GM21529 (cell line): ENCODE data around the gene PUS10.
"Not testable (repeated sequence)": the region's sequence is repeated elsewhere in the genome, so short reads cannot be mapped to it uniquely, and the experiment has no call there.

ENCODE experiments used
- ATAC-seq: cut with Tn5 transposase; IDR thresholded peaks from one replicate; pipeline ENCODE4 v1.9.1; 2021; ENCODE audit not compliant: unreplicated experiment

The PUS10 gene

DNA sequence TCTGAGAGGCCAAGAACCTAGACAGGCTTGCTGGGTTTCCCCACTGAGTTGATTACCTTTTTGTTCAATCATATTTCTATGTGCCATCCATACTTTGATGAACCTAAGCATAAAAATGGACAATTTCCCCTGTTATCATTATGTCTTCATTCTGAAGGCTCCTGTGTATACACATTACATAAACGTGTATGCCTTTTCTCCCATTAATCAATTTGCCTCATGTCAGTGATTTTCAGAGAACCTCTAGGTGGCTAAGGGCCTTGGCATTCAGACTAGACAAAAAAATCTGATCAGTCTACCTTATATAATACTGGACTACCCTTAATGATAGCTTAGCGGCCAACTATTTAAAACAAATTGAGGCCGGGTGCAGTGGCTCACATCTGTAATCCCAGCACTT lies 4.7 kb downstream of the PUS10 start:
- no peak for ATAC-seq

DNA sequence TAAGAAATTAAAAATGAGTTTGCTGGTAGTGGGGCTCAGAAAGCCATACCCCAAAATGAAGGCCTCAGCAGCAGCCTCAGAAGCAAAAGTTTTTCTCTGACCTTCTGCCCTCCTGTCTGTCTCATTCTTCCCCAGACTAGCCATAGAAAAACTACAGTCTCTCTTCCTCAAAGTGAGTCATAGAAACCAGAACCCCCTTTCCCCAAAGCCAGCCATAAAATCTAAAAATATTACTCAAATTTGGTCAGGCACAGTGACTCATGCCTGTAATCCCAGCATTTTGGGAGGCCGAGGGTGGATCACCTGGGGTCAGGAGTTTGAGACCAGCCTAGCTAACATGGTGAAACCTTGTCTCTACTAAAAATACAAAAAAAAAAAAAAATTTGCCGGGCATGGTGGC lies 5.8 kb downstream of the PUS10 start:
- ATAC-seq: not testable (repeated sequence)

DNA sequence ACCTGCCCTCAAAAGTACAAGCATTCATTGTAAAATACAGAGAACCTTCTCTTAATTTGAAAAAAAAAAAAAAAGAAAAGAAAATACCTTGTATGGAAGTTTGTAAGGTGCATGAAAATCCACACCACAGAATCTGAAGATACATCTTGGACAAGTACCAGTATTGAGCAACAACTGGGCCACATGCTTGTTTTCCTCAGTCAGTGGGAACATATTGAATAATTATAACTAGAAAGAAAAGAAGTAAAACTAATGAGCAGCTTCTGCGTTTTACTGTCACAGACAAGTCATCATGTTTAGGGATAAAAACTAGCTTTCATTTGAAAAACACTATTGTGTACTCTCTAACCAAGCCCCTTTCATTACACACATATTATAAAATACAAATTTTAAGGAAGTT lies 6.4 kb downstream of the PUS10 start:
- no peak for ATAC-seq

DNA sequence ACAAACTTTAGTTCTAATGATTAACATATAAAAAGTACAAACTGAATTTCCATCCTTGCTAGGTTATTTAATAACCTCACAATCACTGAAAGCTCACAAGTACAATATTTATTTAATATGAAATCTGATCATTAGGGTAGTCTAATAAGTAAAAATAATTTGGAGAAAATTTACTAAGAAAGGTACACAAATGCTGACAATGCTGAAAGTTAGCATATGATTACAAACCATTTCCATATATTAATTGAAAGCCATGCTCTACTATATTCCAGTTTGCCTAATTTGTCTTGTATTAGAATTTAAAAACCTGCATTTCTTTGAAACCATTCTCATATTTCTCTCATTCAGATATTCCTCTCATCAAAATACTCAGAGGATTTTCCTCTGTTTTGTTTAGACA lies 8.7 kb downstream of the PUS10 start:
- no peak for ATAC-seq

DNA sequence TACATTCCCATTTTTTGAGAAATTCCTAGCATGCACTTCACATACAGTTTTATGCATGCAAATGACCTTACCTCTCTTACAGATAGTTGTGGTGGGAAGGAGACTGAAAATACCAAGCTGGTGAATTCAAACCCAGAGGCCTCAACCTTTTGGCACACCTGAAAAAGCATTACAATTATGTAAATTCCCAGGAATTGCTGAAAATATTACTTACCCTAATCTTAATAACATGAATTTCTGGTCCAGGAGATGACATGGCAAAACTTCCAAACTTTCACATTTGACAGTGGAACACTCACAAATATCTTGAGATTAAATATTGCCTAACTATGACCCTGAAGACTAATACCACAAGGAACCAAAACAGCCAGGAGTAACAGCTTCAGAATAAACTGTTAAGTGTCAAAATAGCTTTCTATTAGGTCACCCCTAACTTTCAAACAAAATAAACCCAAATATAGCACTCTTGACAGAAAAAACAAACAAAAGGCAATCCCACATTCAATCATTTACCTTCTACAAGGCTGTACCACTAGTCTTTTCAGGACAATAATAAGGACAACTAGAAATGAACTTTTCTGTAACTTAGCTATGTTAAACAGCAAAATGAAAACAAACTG lies 11.5 kb downstream of the PUS10 start:
- ATAC-seq: no peak

DNA sequence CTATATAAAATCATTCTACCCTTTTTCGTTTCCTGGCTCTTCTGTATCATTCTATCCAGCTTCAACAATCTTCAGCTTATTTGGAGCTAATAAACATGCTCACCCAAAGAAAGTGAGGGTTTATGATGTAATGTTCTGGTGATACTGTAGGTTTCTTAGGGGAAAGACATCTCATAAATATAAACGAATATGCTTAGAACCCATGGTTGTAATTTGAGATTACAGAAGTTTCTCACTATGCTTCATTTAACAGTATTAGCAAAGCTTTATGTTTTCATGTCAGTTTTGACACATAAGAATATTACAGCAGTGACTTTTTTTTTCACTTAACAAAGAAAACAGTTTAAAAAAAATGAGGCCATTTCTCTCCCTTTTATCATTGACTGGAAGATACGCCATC lies 12.3 kb downstream of the PUS10 start:
- ATAC-seq: no peak

DNA sequence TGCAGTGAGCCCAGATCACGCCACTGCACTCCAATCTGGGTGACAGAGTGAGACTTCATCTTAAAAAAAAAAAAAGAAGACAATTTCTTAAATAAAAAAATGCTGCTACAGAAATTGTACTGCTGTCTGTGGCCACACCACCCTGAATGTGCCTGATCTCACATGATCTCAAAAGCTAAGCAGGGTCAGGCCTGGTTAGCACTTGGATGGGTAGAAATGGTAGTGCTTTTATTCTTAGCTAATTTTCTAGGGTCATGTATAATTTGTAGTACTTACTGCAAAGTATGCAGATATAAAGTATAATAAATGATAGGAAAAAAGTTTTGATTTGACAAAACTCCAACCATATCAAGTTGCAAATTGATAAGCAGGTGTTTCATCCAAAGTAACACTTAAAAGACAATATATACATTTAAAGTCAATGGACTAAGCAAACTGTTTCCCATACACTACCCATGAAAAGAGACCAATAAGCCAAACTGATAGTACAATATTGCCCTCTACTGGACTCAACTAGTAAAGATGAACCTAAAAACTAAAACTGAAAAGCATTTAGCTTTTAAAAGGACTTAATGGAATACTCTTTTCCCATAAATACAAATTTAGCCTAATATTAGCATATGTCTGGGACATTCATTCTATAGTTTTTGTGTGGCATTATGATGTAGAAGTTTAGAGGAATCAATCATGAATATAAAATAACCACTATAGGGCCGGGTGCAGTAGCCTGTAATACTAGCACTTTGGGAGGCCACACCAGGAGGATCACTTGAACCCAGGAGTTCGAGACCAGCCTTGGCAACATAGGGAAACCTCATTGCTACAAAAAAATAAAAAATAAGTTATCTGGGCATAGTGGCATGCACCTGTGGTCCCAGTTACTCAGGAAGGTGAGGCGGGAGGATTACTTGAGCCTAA lies 19.2 kb downstream of the PUS10 start:
- peak; percentile 62 for ATAC-seq

DNA sequence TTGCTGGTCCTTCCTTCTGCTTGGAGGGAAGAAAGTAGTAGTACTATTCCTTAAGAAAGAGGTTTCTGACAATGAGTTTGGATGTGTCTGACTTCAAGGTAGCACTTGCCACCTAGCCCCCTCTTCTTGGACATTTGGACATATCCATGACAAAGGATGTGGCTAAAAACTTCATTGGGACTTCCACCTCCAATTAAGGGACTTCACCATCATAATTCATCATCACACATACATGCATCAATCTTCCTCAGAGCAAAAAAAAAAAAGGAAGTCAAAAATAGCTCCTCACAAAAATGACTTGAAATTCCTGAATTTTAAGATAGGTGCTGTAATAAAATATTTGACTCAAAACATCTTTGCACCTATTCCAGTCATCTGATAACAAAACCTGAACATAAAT lies 23.9 kb downstream of the PUS10 start:
- no peak for ATAC-seq

DNA sequence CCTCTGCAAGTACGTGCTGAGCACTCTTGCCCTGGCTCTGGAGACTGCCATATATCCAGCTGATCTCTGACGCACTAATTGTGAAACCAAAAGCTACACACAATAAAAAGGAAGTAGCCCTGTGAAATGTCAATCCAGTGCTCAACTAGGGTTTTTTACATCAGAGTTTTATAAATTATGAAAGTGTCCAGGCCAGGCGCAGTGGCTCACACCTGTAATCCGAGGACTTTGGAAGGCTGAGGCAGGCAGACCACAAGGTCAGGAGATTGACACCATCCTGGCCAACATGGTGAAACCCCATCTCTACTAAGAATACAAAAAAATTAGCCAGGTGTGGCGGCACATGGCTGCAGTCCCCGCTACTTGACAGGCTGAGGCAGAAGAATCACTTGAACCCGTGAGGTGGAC lies 25.1 kb downstream of the PUS10 start:
- peak; percentile 97 for ATAC-seq

DNA sequence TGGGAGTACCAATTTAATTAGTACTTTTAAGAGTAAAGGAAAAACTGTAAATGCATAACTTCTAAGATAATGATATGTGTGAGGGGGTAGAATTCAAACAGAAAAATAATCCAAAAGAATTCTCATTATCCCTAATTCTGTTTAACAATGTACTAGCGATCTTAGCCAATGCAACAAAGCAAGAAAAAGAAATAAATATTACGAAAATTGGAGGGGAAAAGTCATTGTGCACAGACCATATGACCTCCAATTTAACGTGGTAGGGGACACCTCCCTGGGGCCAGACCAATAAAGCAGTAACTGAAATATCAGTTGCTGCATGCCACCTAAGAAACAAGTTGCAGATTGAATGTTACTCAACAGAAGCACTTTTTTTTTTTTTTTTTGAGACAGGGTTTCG lies 26.4 kb downstream of the PUS10 start:
- ATAC-seq: no peak

DNA sequence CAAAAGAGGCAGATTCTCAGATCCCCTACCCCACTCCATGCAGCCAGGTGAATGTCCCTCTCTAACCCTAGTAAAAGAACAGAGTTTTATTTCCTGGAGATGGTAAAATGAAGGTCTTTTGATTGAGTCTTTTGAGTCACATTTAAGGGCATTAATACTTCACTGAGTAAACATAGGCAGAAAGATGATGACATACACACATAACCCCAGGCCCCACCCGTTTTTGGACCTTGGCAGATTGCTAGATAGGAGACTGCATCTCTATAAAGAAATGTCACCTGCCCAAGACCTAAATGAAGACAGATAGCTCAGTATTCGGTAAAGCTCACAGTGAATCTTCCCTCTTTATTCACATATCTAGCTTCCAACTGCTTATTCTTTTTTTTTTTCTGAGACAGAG lies 28.8 kb downstream of the PUS10 start:
- ATAC-seq: no peak

DNA sequence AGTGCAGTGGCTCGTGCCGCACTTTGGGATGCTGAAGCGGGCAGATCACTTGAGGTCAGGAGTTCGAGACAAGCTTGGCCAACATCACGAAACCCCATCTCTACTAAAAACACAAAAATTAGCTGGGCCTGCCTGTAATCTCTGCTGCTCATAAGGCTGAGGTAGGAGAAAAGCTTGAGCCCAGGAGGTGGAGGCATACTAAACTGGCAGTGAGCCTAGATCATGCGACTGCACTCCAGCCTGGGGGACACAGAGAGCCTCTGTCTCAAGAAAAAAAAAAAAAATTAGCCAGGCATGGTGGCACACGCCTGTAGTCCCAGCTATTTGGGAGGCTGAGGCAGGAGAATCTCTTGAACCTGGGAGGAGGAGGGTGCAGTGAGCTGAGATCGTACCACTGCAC lies 30.4 kb downstream of the PUS10 start:
- not testable (repeated sequence) for ATAC-seq

DNA sequence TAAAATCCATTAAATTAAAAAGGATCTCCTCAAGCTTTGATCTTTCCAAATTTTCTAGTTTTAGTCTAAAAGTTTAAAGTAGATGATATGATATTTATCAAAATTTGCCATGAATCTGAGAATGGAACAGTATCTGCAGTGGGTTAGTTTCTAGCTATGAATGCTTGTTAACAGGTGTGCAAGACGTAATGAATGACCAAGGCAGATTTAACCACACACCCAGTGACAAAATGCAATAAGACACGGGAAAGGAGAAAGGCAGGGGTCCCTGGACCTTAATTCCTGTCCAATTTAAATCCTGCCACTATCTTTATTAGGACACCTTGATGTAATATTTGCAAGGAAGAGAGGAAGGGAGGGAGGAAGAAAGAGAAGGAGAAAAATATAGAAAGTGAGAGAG lies 31.0 kb downstream of the PUS10 start:
- ATAC-seq: no peak

DNA sequence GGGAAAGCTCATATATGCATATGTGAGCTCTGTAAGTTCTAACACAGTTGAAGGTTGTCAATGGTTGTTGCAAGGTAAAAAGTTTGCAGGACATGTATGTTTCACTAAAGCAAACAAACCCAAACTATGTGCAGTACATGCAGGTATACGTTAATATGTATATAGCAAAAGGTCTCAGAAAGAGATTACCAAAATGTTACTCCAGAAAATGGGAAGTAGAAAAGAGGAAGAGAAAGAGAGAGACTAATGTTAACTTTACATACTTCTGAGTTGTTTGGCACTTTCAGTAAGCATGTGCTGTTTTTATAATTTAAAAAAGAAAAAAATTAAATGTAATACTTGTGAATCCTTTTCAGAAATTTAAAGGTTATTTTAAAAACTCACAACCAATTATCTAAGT lies 33.3 kb downstream of the PUS10 start:
- peak; percentile 58 for ATAC-seq

DNA sequence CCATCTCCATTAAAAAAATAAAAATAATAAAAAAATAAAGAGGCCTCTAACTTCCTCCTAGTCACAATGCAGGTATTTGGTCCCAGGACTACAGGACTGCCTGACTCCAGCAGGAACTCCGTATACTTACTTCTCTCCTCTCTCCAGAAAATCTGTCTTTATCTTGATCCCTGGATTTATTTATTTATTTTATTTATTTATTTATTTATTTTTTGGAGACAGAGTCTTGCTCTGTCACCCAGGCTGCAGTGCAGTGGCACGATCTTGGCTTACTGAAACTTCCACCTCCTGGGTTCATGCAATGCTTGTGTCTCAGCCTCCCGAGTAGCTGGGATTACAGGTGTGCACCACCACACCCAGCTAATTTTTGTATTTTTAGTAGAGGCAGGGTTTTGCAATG lies 36.0 kb downstream of the PUS10 start:
- ATAC-seq: not testable (repeated sequence)

DNA sequence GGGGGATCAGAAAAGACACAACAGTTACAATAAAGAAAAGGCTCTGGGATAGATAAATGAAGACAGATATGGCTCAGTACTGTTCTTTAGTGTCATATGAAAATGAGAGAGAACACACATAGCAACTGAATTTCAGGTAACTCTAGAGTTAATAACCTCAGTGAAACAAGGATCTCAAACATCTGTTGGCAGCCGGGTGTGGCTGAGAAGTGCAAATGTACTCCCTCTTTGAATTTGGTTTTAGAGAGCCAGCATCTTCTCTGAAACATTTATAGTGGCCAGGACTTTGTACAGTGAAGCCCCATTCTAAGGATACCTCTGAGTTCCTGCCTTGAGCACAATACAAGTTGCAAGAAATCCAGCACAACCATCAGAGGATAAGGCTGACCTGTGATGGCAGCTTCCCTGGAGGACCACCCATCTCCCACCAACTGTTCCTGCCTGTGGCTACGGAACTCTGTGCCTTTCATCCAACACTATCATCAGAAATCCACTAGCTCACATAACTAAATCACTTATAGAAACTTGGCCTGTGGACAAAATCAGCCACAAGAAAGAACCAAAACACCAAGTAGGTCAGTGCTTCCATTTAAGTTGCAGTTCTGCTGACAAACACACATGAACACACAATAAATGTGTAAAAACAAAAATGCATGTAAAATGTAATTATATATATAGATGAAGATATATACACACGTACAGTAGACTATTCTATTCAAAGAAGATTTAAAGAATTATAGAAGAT lies 37.8 kb downstream of the PUS10 start:
- ATAC-seq: peak; percentile 57

DNA sequence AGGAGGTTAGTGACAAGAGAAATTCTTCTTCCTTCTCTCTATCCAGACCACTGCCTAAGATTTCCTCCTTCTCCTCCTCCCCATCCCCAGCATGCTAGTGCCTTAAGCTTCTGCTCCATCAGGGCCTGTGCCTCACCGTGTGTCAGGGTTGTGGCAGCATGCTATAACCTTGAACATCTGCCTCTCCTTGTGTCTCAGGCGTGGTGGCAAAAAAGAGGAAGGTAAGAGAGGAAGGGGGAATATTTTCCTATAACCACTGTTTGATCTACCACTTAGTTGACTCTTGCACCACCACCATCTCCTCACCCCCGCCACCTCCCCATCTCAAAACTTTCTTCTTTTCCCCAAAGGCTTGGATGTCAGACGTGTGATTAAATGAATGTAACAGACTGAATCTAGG lies 38.8 kb downstream of the PUS10 start:
- no peak for ATAC-seq

DNA sequence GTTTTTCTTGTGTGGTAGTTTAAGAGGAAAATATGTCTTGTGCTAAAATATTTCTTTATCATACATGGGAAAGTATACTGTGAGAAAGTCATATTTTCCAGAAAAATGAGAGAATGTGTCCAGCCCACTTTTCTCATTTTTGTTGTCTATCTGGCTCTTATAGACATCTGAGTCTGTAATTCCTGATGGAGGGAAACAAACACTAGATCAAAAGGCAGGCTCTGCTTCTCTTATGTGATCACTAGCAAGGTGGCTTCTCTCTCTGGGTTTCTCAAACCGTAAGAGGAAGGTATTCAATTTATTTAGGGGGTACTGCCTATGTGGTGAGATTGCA lies 40.5 kb downstream of the PUS10 start:
- no peak for ATAC-seq

DNA sequence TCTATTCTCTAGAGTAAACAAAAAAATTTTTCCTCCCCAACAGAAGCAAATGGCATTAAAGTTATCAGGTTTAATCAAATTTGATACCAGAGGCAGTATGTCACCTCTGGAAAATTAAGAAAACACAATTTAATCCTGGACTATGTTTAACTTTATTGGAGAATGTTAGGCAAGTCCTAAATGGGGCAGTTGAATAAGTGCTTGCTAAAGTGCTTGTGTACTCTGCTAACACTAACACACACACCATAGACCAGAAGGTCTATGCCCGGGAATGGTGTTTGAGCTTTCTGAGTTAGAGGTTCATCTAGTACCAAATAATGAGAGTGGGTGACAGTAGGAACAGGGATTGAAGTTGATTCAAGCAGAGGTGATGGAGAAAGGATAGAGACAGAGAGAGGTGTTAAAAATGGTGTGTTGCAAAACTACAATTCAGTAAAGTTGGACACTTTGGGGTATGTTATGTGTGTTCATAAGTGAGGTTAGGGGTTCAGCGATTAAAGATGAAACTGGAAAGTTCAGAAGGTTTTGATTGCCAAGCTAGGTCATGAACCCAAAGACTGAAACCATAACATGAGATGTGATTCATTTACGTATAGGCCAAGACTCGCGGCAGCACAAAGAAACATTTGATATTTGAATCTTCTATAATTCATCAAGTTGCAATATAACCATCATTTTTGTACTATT lies 41.0 kb downstream of the PUS10 start:
- ATAC-seq: peak; percentile 45

DNA sequence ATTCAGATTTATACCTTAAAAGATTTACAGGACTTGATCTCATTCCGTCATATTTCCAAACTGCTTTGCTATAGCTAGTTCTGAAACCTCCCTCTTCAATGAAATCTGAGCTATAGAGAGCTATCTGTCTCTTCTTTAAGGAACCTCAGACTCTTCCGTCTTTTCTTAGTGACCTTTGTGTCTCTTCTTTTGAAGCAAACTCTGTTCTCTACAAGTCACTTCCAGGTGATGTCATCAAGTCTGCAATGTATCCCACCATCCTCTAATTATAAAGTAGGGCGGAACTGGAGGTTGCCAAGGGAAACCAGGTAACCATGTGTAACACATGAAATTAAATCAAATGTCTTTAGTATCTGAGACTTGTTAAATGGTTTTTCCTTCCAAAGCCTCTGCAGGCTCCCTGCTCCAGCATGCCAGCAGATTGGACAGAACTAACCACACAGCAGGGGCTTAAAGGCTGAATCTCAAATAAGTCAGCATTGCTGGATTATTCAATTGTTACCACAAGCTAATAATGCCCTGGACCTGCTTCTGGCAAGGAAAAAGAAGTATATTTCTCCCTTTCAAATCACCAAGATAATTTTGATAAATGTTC lies 41.7 kb downstream of the PUS10 start:
- ATAC-seq: no peak

DNA sequence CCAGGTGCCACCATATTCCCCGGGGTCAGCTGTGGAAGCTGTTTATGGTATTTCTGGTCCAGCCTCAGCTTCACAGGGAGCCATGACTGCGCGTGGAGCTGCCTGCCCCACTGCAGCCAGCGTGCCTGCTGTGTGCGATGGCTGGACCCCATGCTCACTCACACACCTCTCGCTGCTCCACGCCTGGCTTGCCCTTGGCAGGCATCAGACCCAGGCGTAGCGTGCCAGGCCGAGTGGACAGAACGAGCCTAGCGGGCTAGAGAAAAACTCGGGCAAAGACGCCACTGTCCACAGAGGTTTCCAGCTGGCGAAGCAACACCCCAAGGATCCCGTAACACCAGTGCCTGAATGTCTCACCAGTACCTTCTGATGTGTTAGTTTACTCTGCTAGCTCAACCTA lies 43.4 kb downstream of the PUS10 start:
- ATAC-seq: no peak
